ENCODE data around the gene PCDHGA3. TPM values are rescaled to one million over a fixed set of nuclear protein-coding genes. Genes with fewer than 3 reads are reported as not detected.

Gene PCDHGA3
- total RNA-seq, 2 experiments from 2014 or later, result not detected

- Histone ChIP-seq H3K4me1 (ENCODE audit: insufficient read depth, low read length) (peaks cover 8% of the 10 kb centered on the region), H3K27me3 (ENCODE audit: control insufficient read depth in 1 of 2, insufficient read depth in 2 of 2, low read length in 2 of 2) (peaks cover 55 to 88% of the 10 kb centered on the region in 2 experiments), H3K27ac (ENCODE audit: low read depth in 1 of 2, low read length in 2 of 2) (no peak within 1 kb of the TSS), H3K4me3 (ENCODE audit: low read length) (peak within 1 kb of the TSS; percentile 45), H3K36me3 (ENCODE audit: insufficient read depth, low read length) (no peaks in the 10 kb centered on the region), H3K9me3 (ENCODE audit: control insufficient read depth in 1 of 2, insufficient read depth in 1 of 2, low read length in 2 of 2) (peaks cover 44 to 52% of the 10 kb centered on the region in 2 experiments)
- peaks cover 6% of the 10 kb centered on the region for H3K4me1 Mint-ChIP-seq (ENCODE audit: low read depth)
- H3K9me3 Mint-ChIP-seq, result peaks cover 28% of the 10 kb centered on the region
- peaks cover 91% of the 10 kb centered on the region for H3K27me3 Mint-ChIP-seq
- intact Hi-C loops (cut with DNase I, micrococcal nuclease), result loop anchor here (10.0 kb wide), 2 partner anchors 55 to 135 kb away; partner anchors contain the start of genes PCDHB14 (in 1 of the 2), PCDHGA10 (in 1 of the 2) and PCDHGB7 (in 1 of the 2)
- CTCF ChIA-PET, result interaction anchor here (0.9 to 1.5 kb wide), 2 partner anchors 10 to 204 kb away, joined by 3 to 6 read pairs; partner anchors contain the start of gene PCDHGB3
- H3K36me3 Mint-ChIP-seq (ENCODE audit: low read depth), result peaks cover 42% of the 10 kb centered on the region
- POLR2A ChIA-PET, result no interaction called here
- H3K27ac Mint-ChIP-seq, result no peak within 1 kb of the TSS
- no peak for ATAC-seq (ENCODE audit: poor library complexity)
- peak in 3 of 14 experiments; percentile 48 to 58 (median 50) for DNase-seq
- H3K4me3 Mint-ChIP-seq, result peak within 1 kb of the TSS; percentile 81
- TF ChIP-seq CTCF (IDR thresholded peaks at IDR 0.05), result no peak
These were observed 16.3 kb downstream of the PCDHGA3 start, which contains the start of gene PCDHGB2 for GRCh38 chr5:141359790-141360426. Gene PCDHGB2 (plus strand): TSS chr5:141359994. CDS start chr5:141360136, 142 bp downstream.

- H3K27ac Mint-ChIP-seq, result no peak overlapping the region
These were observed 17.1 kb downstream of the PCDHGA3 start for GRCh38 chr5:141360685-141361084.

GRCh38 chr5:141362719-141363118, 19.1 kb downstream of the PCDHGA3 start:
- ATAC-seq (ENCODE audit: poor library complexity) (no peak), DNase-seq (no peak)
- peaks cover 89% of the 10 kb centered on the region for H3K27me3 Mint-ChIP-seq
- Histone ChIP-seq H3K27me3 (ENCODE audit: control insufficient read depth in 1 of 2, insufficient read depth in 2 of 2, low read length in 2 of 2) (peaks cover 55 to 87% of the 10 kb centered on the region in 2 experiments), H3K9me3 (ENCODE audit: control insufficient read depth in 1 of 2, insufficient read depth in 1 of 2, low read length in 2 of 2) (peaks cover 52 to 56% of the 10 kb centered on the region in 2 experiments), H3K4me1 (ENCODE audit: insufficient read depth, low read length) (peaks cover 3% of the 10 kb centered on the region), H3K36me3 (ENCODE audit: insufficient read depth, low read length) (no peaks in the 10 kb centered on the region), H3K27ac (ENCODE audit: low read depth in 1 of 2, low read length in 2 of 2) (no peak overlapping the region), H3K4me3 (ENCODE audit: low read length) (no peak overlapping the region)
- ChIA-PET CTCF (no interaction called here), POLR2A (no interaction called here)
- no peak overlapping the region for H3K4me3 Mint-ChIP-seq
- intact Hi-C loops (cut with DNase I, micrococcal nuclease), result loop anchor here (10.0 kb wide), 2 partner anchors 52 to 138 kb away; partner anchors contain the start of genes PCDHB14 (in 1 of the 2), PCDHGA10 (in 1 of the 2) and PCDHGB7 (in 1 of the 2)
- peaks cover 39% of the 10 kb centered on the region for H3K36me3 Mint-ChIP-seq (ENCODE audit: low read depth)
- H3K4me1 Mint-ChIP-seq (ENCODE audit: low read depth), result peaks cover 6% of the 10 kb centered on the region
- no peak overlapping the region for H3K27ac Mint-ChIP-seq
- no peak for TF ChIP-seq CTCF (IDR thresholded peaks at IDR 0.05)
- peaks cover 29% of the 10 kb centered on the region for H3K9me3 Mint-ChIP-seq

More at GRCh38 chr5:141360685-141361084, 17.1 kb downstream of the PCDHGA3 start:
- Histone ChIP-seq H3K27me3 (ENCODE audit: control insufficient read depth in 1 of 2, insufficient read depth in 2 of 2, low read length in 2 of 2) (peaks cover 55 to 88% of the 10 kb centered on the region in 2 experiments), H3K9me3 (ENCODE audit: control insufficient read depth in 1 of 2, insufficient read depth in 1 of 2, low read length in 2 of 2) (peaks cover 44 to 52% of the 10 kb centered on the region in 2 experiments), H3K4me1 (ENCODE audit: insufficient read depth, low read length) (peaks cover 3% of the 10 kb centered on the region), H3K4me3 (ENCODE audit: low read length) (no peak overlapping the region), H3K36me3 (ENCODE audit: insufficient read depth, low read length) (no peaks in the 10 kb centered on the region), H3K27ac (ENCODE audit: low read depth in 1 of 2, low read length in 2 of 2) (no peak overlapping the region)
- intact Hi-C loops (cut with DNase I, micrococcal nuclease), result loop anchor here (10.0 kb wide), 2 partner anchors 54 to 136 kb away; partner anchors contain the start of genes PCDHB14 (in 1 of the 2), PCDHGA10 (in 1 of the 2) and PCDHGB7 (in 1 of the 2)
- Mint-ChIP-seq H3K4me3 (no peak overlapping the region), H3K9me3 (peaks cover 32% of the 10 kb centered on the region), H3K27me3 (peaks cover 91% of the 10 kb centered on the region), H3K4me1 (ENCODE audit: low read depth) (peaks cover 6% of the 10 kb centered on the region), H3K36me3 (ENCODE audit: low read depth) (peaks cover 47% of the 10 kb centered on the region)
- no peak for TF ChIP-seq CTCF (IDR thresholded peaks at IDR 0.05)
- DNase-seq, result no peak
- CTCF ChIA-PET, result interaction anchor here (0.9 kb wide), 1 partner anchor 10 kb away, joined by 3 read pairs; the partner anchor contains the start of gene PCDHGB3
- no peak for ATAC-seq (ENCODE audit: poor library complexity)
- POLR2A ChIA-PET, result no interaction called here

Measured in CD4-positive, alpha-beta T cell (primary cell).